Peyer's patch (tissue), 4 donors: ENCODE results near the gene LRRC28. TPM values are rescaled to one million over a fixed set of nuclear protein-coding genes. Genes with fewer than 3 reads are reported as not detected.

ENCODE experiments used
- DNase-seq, 3 donors: peaks; one replicate each; pipeline ENCODE4 v3.0.0-alpha.2; 2017 to 2019
- H3K27ac ChIP-seq, 4 donors: fragments of 200-600 bp; sonication (generic); one replicate each; pipeline ENCODE4 v1.5.1; 2016 to 2019
- H3K27me3 ChIP-seq, 2 donors: fragments of 200-600 bp; sonication (generic); one replicate each; pipeline ENCODE4 v1.5.1; 2019
- H3K36me3 ChIP-seq, 3 donors: fragments of 200-600 bp; sonication (generic); one replicate each; pipeline ENCODE4 v1.5.1; 2016 to 2019
- H3K4me1 ChIP-seq, 4 donors: fragments of 200-600 bp; sonication (generic); one replicate each; pipeline ENCODE4 v1.5.1; 2016 to 2019
- H3K4me3 ChIP-seq, 4 donors: fragments of 200-600 bp; sonication (generic); 1 replicate in 3 of 4; 2 replicates in 1 of 4; pipeline ENCODE4 v1.5.1; 2016 to 2019; ENCODE audit warnings: mild to moderate bottlenecking in 1 of 4
- H3K9me3 ChIP-seq, 4 donors: fragments of 200-600 bp; sonication (generic); one replicate each; pipeline ENCODE4 v1.5.1; 2016 to 2019; ENCODE audit warnings: mild to moderate bottlenecking in 1 of 4
- POLR2A ChIP-seq, 2 donors: fragments of 450-650 bp; IDR thresholded peaks; one replicate each; pipeline ENCODE4 v1.5.1; 2017; ENCODE audit warnings: antibody characterized with exemption in 2 of 2, mild to moderate bottlenecking in 2 of 2, moderate library complexity in 2 of 2
- total RNA-seq, 4 donors: library from RNA; depleted of rRNA; stranded (reverse); fragments of >200 nt; gene quantifications; one replicate each; pipeline ENCODE4 v1.1.0, GENCODE V29; 2016
- TF ChIP-seq, protein P1 (sequence below), 6 experiments: fragments of 450-650 bp in 4 of 6; fragments of 200-600 bp in 2 of 6; sonication (generic) in 1 of 6; IDR thresholded peaks; one replicate each; pipeline ENCODE4 v1.5.1; 2017 to 2019; ENCODE audit warnings: antibody characterized with exemption in 6 of 6, mild to moderate bottlenecking in 3 of 6, moderate library complexity in 1 of 6

The LRRC28 gene
- total RNA-seq: 100 to 1,000 TPM in 3 of 4 donors, 10 to 100 TPM in 1; 62.7 to 197 (median 157) TPM

DNA sequence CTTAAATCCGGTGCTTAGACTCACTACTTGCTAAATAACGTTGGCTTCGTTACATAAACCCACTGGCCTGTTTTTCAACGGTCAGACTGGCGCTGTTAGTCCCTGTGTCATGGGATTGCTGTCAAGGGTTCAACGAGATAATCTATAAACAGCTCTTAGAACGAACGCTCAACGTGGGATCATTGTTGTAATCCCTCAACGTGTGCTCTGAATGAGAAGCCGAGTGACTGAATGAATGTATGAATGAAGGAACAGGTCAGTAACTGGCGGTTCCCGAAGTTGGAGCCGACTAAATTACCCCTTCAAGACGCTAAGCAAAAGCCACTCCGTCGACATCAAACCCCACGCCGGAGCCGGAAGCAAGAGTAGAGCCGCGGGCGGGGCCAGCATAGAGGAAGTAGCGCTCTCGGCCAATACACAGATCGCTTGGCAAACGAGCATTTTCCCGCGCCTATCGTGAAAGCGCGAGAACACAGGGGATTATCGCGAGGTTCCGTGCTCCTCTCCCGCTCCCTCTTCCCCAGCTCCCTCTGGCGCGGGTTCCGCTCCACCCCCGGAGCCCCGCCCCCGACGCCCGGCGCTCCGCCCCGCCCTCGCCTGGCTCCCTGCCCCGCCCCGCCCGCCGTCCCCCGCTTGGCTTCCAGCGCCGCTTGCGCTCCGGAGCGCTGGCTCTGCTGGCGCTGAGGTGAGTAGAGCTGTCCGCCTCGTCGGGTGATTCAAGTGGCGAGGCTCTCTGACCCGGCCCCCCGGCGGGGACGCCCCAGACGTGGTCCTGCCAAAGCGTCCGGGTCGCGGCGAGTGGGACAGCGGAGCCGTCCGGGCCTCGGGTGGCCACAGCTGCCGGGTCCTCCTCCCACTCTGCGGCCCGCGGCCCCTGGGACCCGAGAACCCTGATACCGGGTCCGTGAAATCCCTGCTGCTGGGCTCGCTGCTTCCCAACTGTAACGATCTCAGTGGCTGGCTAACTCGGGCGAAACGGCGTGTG is at the start of gene LRRC28:
LRRC28 (plus strand) TSS at position 625 of the 985 bp plus-strand sequence. CDS start 4,477 bp downstream, outside the sequence.
- H3K9me3 ChIP-seq: no peaks in the 10 kb centered on the region
- TF ChIP-seq, protein P1, sequence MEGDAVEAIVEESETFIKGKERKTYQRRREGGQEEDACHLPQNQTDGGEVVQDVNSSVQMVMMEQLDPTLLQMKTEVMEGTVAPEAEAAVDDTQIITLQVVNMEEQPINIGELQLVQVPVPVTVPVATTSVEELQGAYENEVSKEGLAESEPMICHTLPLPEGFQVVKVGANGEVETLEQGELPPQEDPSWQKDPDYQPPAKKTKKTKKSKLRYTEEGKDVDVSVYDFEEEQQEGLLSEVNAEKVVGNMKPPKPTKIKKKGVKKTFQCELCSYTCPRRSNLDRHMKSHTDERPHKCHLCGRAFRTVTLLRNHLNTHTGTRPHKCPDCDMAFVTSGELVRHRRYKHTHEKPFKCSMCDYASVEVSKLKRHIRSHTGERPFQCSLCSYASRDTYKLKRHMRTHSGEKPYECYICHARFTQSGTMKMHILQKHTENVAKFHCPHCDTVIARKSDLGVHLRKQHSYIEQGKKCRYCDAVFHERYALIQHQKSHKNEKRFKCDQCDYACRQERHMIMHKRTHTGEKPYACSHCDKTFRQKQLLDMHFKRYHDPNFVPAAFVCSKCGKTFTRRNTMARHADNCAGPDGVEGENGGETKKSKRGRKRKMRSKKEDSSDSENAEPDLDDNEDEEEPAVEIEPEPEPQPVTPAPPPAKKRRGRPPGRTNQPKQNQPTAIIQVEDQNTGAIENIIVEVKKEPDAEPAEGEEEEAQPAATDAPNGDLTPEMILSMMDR (IDR thresholded peaks at IDR 0.05): no peak
- peak; percentile 77 to 84 for TF ChIP-seq POLR2A (IDR thresholded peaks at IDR 0.05)
- H3K27me3 ChIP-seq: no peaks in the 10 kb centered on the region
- peak; percentile 94 to 99 (median 99) for DNase-seq
- no peaks in the 10 kb centered on the region for H3K36me3 ChIP-seq
- H3K4me1 ChIP-seq: peaks cover 0 to 40% (median 6%) of the 10 kb centered on the region in 4 donors
- H3K4me3 ChIP-seq: peak within 1 kb of the TSS; percentile 79 to 85 (median 82)
- H3K27ac ChIP-seq: peak within 1 kb of the TSS; percentile 83 to 96 (median 88)

DNA sequence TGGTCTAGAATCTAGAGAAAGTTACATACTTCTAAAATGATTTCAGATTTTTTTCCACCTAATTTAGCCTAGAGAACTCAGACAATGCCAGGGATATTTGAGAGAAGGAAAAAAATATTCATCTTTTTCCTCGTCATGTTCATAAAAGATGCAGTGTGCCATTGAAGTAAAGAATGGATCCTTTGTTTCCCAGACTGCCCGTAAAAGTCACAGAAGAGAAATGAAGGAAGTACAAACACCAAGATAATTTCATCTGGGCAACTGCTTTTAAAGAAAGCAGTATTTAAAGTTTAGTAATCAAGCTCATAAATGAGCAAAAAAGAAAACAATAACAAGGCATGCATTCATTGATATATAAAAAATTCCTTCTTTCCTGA is 49.1 kb upstream of the LRRC28 start:
- Histone ChIP-seq H3K9me3 (no peaks in the 10 kb centered on the region), H3K4me3 (no peak overlapping the region), H3K36me3 (peaks cover 0 to 4% (median 0%) of the 10 kb centered on the region in 3 donors), H3K27ac (no peak overlapping the region), H3K27me3 (no peaks in the 10 kb centered on the region), H3K4me1 (no peaks in the 10 kb centered on the region)
- no peak for DNase-seq
- TF ChIP-seq POLR2A (IDR thresholded peaks at IDR 0.05): no peak
- TF ChIP-seq, protein P1 (IDR thresholded peaks at IDR 0.05): no peak

DNA sequence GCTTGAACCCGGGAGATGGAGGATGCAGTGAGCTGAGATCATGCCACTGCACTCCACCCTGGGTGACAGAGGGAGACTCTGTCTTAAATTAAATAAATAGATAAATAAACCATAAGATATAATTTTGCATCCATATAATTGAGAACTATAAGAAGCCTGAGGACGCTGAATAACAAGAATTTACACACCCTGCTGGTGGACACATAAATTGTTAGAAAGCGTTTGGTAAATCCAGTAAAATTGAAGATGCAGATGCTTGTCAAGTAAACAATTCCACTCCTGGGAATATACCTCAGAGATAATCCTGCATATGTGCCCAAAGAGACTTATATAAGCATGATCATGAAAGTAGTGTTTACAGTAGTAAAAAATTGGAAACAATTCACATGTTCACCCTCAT is 43.6 kb upstream of the LRRC28 start:
- DNase-seq: no peak
- Histone ChIP-seq H3K36me3 (peaks cover 0 to 5% (median 0%) of the 10 kb centered on the region in 3 donors), H3K4me1 (no peaks in the 10 kb centered on the region), H3K9me3 (no peaks in the 10 kb centered on the region), H3K27ac (no peak overlapping the region), H3K27me3 (no peaks in the 10 kb centered on the region), H3K4me3 (no peak overlapping the region)
- no peak for TF ChIP-seq POLR2A (IDR thresholded peaks at IDR 0.05)
- TF ChIP-seq, protein P1 (IDR thresholded peaks at IDR 0.05): no peak

DNA sequence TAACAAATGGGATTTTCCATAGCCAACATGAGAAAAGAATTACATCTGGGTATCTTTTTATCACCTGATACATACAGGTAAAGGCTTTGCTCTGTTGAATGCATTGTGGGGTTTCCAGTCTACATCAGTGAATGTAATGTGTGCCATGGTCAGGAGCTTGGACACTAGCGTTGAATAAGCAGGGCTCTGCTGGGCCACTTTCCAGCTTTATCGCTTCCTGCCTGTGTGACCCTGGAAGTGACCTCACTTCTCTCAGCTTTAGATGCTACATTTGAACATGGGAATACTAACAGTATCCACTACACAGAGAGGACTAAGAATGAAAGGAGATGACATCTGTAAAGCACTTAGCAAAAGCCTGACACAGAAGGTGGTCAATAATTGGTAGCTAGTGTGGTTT is 42.0 kb upstream of the LRRC28 start:
- H3K27me3 ChIP-seq: no peaks in the 10 kb centered on the region
- TF ChIP-seq, protein P1 (IDR thresholded peaks at IDR 0.05): no peak
- TF ChIP-seq POLR2A (IDR thresholded peaks at IDR 0.05): no peak
- no peaks in the 10 kb centered on the region for H3K9me3 ChIP-seq
- H3K4me1 ChIP-seq: no peaks in the 10 kb centered on the region
- H3K27ac ChIP-seq: no peak overlapping the region
- no peak for DNase-seq
- H3K36me3 ChIP-seq: peaks cover 0 to 5% (median 0%) of the 10 kb centered on the region in 3 donors
- no peak overlapping the region for H3K4me3 ChIP-seq

DNA sequence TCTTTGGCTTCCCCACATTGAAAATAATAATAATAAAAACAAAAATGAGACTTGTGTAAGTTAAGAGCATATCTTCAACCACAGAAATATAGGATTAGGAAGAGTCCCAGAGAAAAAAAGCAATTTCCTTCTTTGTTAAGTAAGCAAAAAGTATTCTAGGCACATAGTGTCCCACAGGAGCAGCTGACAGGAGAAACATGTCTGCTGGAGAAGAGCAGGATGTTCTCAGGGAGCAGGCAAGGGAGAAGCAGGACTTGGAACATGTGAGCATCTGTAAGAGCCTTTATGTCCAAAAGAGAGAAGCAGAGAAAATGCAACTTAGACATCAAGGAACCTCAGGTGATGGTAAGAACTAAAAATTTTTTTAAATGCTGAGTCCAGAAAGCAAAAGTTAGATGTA is 40.9 kb upstream of the LRRC28 start:
- Histone ChIP-seq H3K36me3 (peaks cover 0 to 11% (median 0%) of the 10 kb centered on the region in 3 donors), H3K4me1 (no peaks in the 10 kb centered on the region), H3K27ac (peak overlapping the region in 1 of 4 donors; percentile 58), H3K4me3 (no peak overlapping the region), H3K27me3 (no peaks in the 10 kb centered on the region), H3K9me3 (no peaks in the 10 kb centered on the region)
- DNase-seq: no peak
- TF ChIP-seq POLR2A (IDR thresholded peaks at IDR 0.05): no peak
- TF ChIP-seq, protein P1 (IDR thresholded peaks at IDR 0.05): no peak
